Fibroblast of lung (primary cell): ENCODE data around the gene TOR4A. TPM values are rescaled to one million over a fixed set of nuclear protein-coding genes. Genes with fewer than 3 reads are reported as not detected.

ENCODE experiments used
- DNase-seq, 2 donors: peaks; one replicate each; pipeline versions ENCODE4 v3.0.0 to v3.0.0-alpha.2; 2010; ENCODE audit warnings: low read depth in 2 of 2
- H2AFZ ChIP-seq: 2 replicates; pipeline ENCODE4 v1.5.1; 2012; ENCODE audit warnings: low read length, control low read depth, inconsistent platforms
- H3K27ac ChIP-seq: 2 replicates; pipeline ENCODE4 v1.5.1; 2011; ENCODE audit warnings: low read length, control low read depth; ENCODE audit not compliant: insufficient read depth
- H3K27me3 ChIP-seq: 2 replicates; pipeline ENCODE4 v1.5.1; 2011; ENCODE audit warnings: mild to moderate bottlenecking, low read length; ENCODE audit not compliant: control insufficient read depth, insufficient read depth
- H3K36me3 ChIP-seq: 2 replicates; pipeline ENCODE4 v1.5.1; 2011; ENCODE audit warnings: low read length; ENCODE audit not compliant: control insufficient read depth, insufficient read depth
- H3K4me1 ChIP-seq: 2 replicates; pipeline ENCODE4 v1.5.1; 2011; ENCODE audit warnings: low read length; ENCODE audit not compliant: control insufficient read depth, insufficient read depth; ENCODE audit errors: extremely low read depth
- H3K4me2 ChIP-seq: 2 replicates; pipeline ENCODE4 v1.5.1; 2011; ENCODE audit warnings: low read length, control low read depth; ENCODE audit not compliant: insufficient read depth; ENCODE audit errors: extremely low read depth
- H3K4me3 ChIP-seq, 4 experiments: fragments of 200-600 bp in 1 of 4; sonication (generic) in 1 of 4; replicated peaks in 1 of 4; 2 replicates each; pipeline ENCODE4 v1.5.1; 2011 to 2016; ENCODE audit warnings: low read length in 4 of 4, low read depth in 3 of 4, mild to moderate bottlenecking in 3 of 4, control low read depth in 2 of 4, inconsistent platforms in 1 of 4, mixed read lengths in 1 of 4; ENCODE audit not compliant: insufficient read depth in 1 of 4; ENCODE audit errors: control extremely low read depth in 1 of 4
- H3K79me2 ChIP-seq: 2 replicates; pipeline ENCODE4 v1.5.1; 2012; ENCODE audit warnings: mild to moderate bottlenecking, low read length, inconsistent platforms; ENCODE audit not compliant: control insufficient read depth, insufficient read depth
- H3K9ac ChIP-seq: 2 replicates; pipeline ENCODE4 v1.5.1; 2011; ENCODE audit warnings: mild to moderate bottlenecking, low read length, control low read depth; ENCODE audit not compliant: insufficient read depth
- H3K9me3 ChIP-seq: 2 replicates; pipeline ENCODE4 v1.5.1; 2012; ENCODE audit warnings: low read depth, low read length; ENCODE audit not compliant: control insufficient read depth, insufficient read depth
- H4K20me1 ChIP-seq: 2 replicates; pipeline ENCODE4 v1.5.1; 2011; ENCODE audit warnings: low read length; ENCODE audit not compliant: control insufficient read depth, insufficient read depth; ENCODE audit errors: extremely low read depth
- EZH2 ChIP-seq: IDR thresholded peaks from 2 replicates; pipeline ENCODE4 v1.5.1; 2012; ENCODE audit warnings: low read length, control low read depth, mild to moderate bottlenecking; ENCODE audit errors: missing control alignments
- polyA plus RNA-seq, 2 donors: library from polyadenylated mRNA; depleted of rRNA in 1 of 2; stranded (reverse) in 1 of 2; unstranded in 1 of 2; fragments of >200 nt; gene quantifications; 2 replicates each; pipeline ENCODE4 v1.2.1, GENCODE V29; 2011 to 2012; ENCODE audit warnings: missing spikeins in 1 of 2
- total RNA-seq: library from RNA; depleted of rRNA; stranded (reverse); fragments of >200 nt; gene quantifications from 2 replicates; pipeline ENCODE4 v1.2.1, GENCODE V29; 2014
- TF ChIP-seq, protein P1 (sequence below), 2 donors: IDR thresholded peaks in 1 of 2; conservative IDR thresholded peaks in 1 of 2; 1 replicate in 1 of 2; 2 replicates in 1 of 2; pipeline ENCODE4 v1.5.1; 2011 to 2012; ENCODE audit warnings: low read length in 2 of 2, control low read depth in 1 of 2, inconsistent platforms in 1 of 2, low read depth in 1 of 2, mild to moderate bottlenecking in 1 of 2

TOR4A gene
- total and polyA plus RNA-seq, 2 donors (not counting 1 experiment from before 2014, with no cell fraction given): 3.3 to 22.1 TPM

- peaks cover 26% of the 10 kb centered on the region for H3K79me2 ChIP-seq
- peak overlapping the region; percentile 59 for H3K9ac ChIP-seq
- peak in 1 of 2 donors; percentile 36 for DNase-seq
- H3K27ac ChIP-seq: peak overlapping the region; percentile 73
- TF ChIP-seq, protein P1, sequence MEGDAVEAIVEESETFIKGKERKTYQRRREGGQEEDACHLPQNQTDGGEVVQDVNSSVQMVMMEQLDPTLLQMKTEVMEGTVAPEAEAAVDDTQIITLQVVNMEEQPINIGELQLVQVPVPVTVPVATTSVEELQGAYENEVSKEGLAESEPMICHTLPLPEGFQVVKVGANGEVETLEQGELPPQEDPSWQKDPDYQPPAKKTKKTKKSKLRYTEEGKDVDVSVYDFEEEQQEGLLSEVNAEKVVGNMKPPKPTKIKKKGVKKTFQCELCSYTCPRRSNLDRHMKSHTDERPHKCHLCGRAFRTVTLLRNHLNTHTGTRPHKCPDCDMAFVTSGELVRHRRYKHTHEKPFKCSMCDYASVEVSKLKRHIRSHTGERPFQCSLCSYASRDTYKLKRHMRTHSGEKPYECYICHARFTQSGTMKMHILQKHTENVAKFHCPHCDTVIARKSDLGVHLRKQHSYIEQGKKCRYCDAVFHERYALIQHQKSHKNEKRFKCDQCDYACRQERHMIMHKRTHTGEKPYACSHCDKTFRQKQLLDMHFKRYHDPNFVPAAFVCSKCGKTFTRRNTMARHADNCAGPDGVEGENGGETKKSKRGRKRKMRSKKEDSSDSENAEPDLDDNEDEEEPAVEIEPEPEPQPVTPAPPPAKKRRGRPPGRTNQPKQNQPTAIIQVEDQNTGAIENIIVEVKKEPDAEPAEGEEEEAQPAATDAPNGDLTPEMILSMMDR (conservative IDR thresholded peaks at IDR 0.05 in 1 of 2, IDR thresholded peaks at IDR 0.05 in 1 of 2; ENCODE audit: low read depth in 1 of 2, low read length in 2 of 2): no peak
- TF ChIP-seq EZH2: no peak
- H3K9me3 ChIP-seq: no peaks in the 10 kb centered on the region
- peaks cover 20% of the 10 kb centered on the region for H3K36me3 ChIP-seq
- peaks cover 10% of the 10 kb centered on the region for H3K4me1 ChIP-seq
- peak overlapping the region; percentile 81 for H3K4me2 ChIP-seq
- H3K27me3 ChIP-seq: no peaks in the 10 kb centered on the region
- no peak overlapping the region for H2AFZ ChIP-seq
- peak overlapping the region; percentile 67 to 86 (median 73) for H3K4me3 ChIP-seq
- H4K20me1 ChIP-seq: no peaks in the 10 kb centered on the region
Observed at GRCh38 chr9:137278061-137278701, 655 bp downstream of the TOR4A start.

DNA sequence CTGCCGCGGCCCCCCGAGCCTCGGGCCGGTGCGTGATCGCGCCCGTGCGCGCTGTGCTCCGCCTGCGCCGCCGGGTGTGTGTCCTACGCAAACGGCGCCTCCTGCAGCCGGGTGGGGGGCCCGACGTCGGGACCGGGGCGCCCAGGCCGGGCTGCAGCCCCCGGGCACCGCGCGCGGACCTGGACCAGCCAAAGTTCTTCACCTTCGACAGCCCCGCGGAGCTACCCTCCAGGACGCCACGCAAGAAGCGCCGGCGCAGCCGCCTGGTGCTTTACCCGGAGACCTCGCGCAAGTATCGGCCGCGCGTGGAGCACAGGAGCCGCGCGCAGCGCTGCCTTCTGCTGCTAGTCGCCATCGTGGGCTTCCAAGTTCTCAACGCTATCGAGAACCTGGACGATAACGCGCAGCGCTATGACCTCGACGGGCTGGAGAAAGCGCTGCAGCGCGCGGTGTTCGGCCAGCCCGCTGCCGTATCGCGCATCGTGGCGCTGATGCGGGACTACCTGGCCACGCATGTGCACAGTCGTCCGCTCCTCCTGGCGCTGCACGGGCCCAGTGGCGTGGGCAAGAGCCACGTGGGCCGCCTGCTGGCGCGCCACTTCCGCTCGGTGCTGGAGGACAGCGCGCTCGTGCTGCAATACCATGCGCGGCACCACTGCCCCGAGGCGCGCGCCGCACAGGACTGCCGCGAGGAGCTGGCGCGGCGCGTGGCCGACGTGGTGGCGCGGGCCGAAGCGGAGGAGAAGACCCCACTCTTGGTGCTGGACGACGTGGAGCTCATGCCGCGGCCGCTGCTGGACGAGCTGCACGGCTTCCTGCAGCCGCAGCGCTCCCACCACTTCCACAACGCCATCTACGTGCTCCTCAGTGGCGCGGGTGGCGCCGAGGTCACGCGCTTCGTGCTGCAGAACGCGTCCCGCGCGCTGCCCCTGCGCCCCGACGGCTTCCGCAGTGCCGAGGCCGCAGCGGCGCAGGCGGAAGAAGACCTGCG is 1.5 kb downstream of the TOR4A start:
- H3K4me2 ChIP-seq: peak overlapping the region; percentile 68
- H4K20me1 ChIP-seq: no peaks in the 10 kb centered on the region
- H3K4me3 ChIP-seq: peak overlapping the region in 3 of 4 experiments; percentile 69 to 86 (median 77)
- peaks cover 26% of the 10 kb centered on the region for H3K79me2 ChIP-seq
- H3K27ac ChIP-seq: no peak overlapping the region
- no peaks in the 10 kb centered on the region for H3K9me3 ChIP-seq
- H3K36me3 ChIP-seq: peaks cover 18% of the 10 kb centered on the region
- peaks cover 10% of the 10 kb centered on the region for H3K4me1 ChIP-seq
- TF ChIP-seq, protein P1 (conservative IDR thresholded peaks at IDR 0.05 in 1 of 2, IDR thresholded peaks at IDR 0.05 in 1 of 2; ENCODE audit: low read depth in 1 of 2, low read length in 2 of 2): no peak
- TF ChIP-seq EZH2: no peak
- no peak overlapping the region for H3K9ac ChIP-seq
- H3K27me3 ChIP-seq: no peaks in the 10 kb centered on the region
- no peak overlapping the region for H2AFZ ChIP-seq
- no peak for DNase-seq

GRCh38 chr9:137279741-137280473 is 2.4 kb downstream of the TOR4A start:
- Histone ChIP-seq H3K79me2 (peaks cover 26% of the 10 kb centered on the region), H3K27ac (no peak overlapping the region), H3K36me3 (peaks cover 17% of the 10 kb centered on the region), H3K4me3 (no peak overlapping the region), H3K9ac (no peak overlapping the region), H3K9me3 (no peaks in the 10 kb centered on the region), H4K20me1 (no peaks in the 10 kb centered on the region), H2AFZ (no peak overlapping the region), H3K4me1 (peaks cover 10% of the 10 kb centered on the region), H3K4me2 (no peak overlapping the region), H3K27me3 (no peaks in the 10 kb centered on the region)
- TF ChIP-seq EZH2: no peak
- TF ChIP-seq, protein P1 (conservative IDR thresholded peaks at IDR 0.05 in 1 of 2, IDR thresholded peaks at IDR 0.05 in 1 of 2; ENCODE audit: low read depth in 1 of 2, low read length in 2 of 2): no peak
- DNase-seq: no peak
